NCI-H2227 (cell line): ENCODE measurements around the gene ZNF180.
A peak's percentile ranks its signal among the peaks of the same experiment; 100 is the strongest.
"Not testable (repeated sequence)": the region's sequence is repeated elsewhere in the genome, so short reads cannot be mapped to it uniquely, and the experiment has no call there.

Experiments used
- DNase-seq: peaks from one replicate; lab custom pipeline; 2025; ENCODE audit not compliant: unreplicated experiment; lab: John Stamatoyannopoulos, UW

The ZNF180 gene

GRCh38 chr19:44499559-44499958, 763 bp downstream of the ZNF180 start:
- no peak for DNase-seq

DNA sequence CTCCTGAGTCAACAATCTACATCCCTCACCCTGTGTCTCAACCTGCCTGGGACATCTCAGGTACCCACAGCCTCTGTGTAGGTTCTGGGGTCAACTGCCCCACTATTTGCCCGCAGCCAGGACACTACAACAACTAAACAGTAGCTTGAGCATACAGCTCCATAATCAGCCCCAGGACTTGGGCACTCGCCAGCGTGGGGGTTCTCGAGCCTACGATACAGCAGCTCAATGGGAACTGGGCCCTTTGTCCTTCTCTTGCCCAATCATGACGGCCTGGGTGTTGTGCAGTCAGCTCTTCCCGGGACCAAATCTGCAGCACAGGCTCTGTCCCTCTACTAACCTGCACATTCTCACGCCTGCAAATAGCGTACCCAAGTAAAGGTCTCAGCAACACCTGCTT, 1.3 kb downstream of the ZNF180 start:
- no peak for DNase-seq

GRCh38 chr19:44496711-44497110, 3.6 kb downstream of the ZNF180 start:
- DNase-seq = no peak

GRCh38 chr19:44476559-44477408, 23.5 kb downstream of the ZNF180 start:
- no peak for DNase-seq

DNA sequence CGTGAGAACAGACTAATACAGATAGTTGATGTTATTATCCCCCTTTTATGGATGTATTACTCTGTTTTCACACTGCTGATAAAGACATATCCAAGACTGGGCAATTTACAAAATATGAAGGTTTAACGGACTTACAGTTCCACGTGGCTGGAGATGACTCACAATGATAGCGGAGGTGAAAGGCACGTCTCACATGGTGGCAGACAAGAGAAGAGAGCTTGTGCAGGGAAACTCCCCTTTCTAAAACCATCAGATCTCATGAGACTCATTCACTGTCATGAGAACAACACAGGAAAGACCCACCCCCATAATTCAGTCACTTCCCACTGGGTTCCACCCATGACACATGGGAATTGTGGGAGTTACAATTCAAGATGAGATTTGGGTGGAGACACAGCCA, 31.6 kb downstream of the ZNF180 start:
- DNase-seq = not testable (repeated sequence)

GRCh38 chr19:44462600-44463286, 37.6 kb downstream of the ZNF180 start:
- DNase-seq = not testable (repeated sequence)

DNA sequence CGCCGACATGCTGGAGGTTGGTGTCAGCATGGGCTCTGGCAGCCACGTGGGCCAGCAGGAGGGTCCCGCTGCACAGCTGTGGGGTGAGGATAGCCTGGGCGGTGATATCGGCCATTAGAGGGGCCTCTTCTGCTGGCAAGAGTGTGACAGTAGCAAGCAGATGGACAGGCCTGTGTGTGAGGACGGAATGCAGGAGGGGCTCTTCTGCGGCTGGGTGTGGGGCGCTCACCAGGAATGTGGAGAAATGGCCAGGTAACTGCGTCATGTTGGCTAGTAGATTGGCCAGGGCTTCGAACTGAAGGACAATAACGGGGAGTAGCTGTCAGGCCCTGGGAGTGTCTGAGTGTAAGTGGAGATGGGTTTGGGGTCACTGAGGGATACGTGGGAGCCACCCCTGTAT, 44.3 kb downstream of the ZNF180 start:
- not testable (repeated sequence) for DNase-seq

- no peak for DNase-seq
These were observed 45.2 kb downstream of the ZNF180 start for GRCh38 chr19:44455100-44455499.

- DNase-seq = no peak
These were observed 48.0 kb downstream of the ZNF180 start for GRCh38 chr19:44452367-44452766.

- no peak for DNase-seq
These were observed 48.6 kb downstream of the ZNF180 start for GRCh38 chr19:44451687-44452086.

- DNase-seq = peak; percentile 91
These were observed 52.2 kb downstream of the ZNF180 start, which contains the start of gene ZNF229 for GRCh38 chr19:44447916-44448674. ZNF229 (minus strand) TSS chr19:44448472; CDS start chr19:44442847, 5,625 bp downstream.

DNA sequence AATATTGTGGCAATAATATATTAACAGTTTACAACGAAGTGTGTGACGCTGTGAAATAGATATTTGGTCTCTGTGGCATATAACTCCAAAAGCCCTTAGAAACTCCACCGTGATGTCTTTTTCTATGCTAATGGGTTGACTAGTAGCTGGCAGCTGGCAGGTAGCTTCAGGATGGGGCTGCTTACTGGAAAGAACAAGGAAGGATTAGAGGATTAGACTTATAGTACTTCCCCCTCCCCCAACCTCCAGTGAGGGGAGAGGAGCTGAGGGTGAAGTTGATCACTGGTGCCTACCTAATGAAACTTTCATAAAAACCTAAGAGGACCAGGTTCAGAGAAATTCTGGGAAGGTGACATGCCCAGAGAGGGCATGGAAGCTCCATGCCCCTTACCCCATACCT, 61.9 kb downstream of the ZNF180 start:
- DNase-seq = no peak

DNA sequence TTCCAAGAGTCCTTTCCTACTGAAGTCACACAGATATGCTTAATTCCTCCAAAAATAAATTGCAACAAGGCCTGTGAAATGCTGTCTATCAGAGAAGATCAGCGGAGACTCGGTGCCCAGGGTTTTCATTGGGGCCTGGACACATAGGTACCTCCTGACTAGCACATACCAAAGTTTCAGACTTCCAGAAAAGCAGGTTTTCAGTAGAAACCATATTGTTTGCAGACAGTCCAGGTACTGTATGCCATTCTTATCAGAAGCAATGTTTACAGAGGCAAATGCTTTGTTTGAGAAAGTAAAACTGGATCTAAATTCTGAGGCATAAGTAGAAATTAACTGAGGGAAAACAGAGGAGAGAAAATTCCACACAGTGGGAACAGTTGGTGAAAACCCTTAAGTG, 64.9 kb downstream of the ZNF180 start:
- DNase-seq = no peak

- no peak for DNase-seq
These were observed 69.4 kb downstream of the ZNF180 start for GRCh38 chr19:44430956-44431355.
